ENCODE data around the gene CSTF1.
A peak's percentile ranks its signal among the peaks of the same experiment; 100 is the strongest.

The CSTF1 gene

DNA sequence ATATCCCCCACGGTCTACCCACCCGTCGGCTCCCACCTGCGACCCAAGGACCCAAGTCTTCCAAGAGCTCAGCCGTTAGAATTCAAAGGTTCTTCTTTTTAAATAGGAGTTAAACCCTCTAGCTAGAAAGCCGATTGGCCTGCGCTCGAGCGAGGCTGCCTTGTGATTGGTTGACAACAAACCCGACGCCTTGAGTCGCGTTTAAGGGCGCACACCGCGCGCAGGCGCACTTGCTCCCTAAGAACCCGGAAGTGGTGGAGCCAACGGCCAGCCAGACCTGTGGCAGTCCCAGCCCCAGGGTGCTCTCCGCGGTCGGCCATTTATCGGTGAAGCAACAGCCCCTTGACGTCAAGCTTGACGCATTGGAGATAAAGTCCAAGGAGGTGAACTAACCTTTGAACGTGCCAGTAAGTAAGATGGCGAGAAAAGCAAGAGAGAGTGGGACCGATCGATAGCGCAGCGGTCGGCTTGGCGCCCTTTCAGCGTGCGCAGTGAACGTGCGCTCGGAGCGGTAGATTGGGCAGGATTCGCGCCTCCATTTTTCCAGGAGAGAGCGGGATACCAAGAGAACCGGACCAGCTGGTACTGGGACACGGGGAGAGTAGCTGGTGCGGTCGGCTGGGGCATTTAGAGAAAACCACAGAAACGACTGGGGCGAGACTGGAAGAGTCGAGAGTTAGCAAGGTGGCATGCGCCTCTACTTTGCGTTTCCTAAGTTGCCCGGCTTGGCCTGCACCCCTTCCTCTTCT, at the start of gene CSTF1, which contains the start of gene AURKA:
CSTF1 (plus strand) TSS at position 514 of the 749 bp plus-strand sequence. CDS start 2,908 bp downstream, outside the sequence.
AURKA (minus strand) TSS at position 84 of the 749 bp plus-strand sequence. CDS start 4,018 bp downstream, outside the sequence.
- TF ChIP-seq, protein P1, sequence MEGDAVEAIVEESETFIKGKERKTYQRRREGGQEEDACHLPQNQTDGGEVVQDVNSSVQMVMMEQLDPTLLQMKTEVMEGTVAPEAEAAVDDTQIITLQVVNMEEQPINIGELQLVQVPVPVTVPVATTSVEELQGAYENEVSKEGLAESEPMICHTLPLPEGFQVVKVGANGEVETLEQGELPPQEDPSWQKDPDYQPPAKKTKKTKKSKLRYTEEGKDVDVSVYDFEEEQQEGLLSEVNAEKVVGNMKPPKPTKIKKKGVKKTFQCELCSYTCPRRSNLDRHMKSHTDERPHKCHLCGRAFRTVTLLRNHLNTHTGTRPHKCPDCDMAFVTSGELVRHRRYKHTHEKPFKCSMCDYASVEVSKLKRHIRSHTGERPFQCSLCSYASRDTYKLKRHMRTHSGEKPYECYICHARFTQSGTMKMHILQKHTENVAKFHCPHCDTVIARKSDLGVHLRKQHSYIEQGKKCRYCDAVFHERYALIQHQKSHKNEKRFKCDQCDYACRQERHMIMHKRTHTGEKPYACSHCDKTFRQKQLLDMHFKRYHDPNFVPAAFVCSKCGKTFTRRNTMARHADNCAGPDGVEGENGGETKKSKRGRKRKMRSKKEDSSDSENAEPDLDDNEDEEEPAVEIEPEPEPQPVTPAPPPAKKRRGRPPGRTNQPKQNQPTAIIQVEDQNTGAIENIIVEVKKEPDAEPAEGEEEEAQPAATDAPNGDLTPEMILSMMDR (IDR thresholded peaks at IDR 0.05; ENCODE audit: low read depth, low read length), result no peak
- H3K4me3 ChIP-seq (ENCODE audit: low read depth, low read length), result peak within 1 kb of the TSS; percentile 95

GRCh38 chr20:56342783-56343182, 49.7 kb upstream of the CSTF1 start:
- no peak overlapping the region for H3K4me3 ChIP-seq (ENCODE audit: low read depth, low read length)
- TF ChIP-seq, protein P1 (IDR thresholded peaks at IDR 0.05; ENCODE audit: low read depth, low read length), result no peak

DNA sequence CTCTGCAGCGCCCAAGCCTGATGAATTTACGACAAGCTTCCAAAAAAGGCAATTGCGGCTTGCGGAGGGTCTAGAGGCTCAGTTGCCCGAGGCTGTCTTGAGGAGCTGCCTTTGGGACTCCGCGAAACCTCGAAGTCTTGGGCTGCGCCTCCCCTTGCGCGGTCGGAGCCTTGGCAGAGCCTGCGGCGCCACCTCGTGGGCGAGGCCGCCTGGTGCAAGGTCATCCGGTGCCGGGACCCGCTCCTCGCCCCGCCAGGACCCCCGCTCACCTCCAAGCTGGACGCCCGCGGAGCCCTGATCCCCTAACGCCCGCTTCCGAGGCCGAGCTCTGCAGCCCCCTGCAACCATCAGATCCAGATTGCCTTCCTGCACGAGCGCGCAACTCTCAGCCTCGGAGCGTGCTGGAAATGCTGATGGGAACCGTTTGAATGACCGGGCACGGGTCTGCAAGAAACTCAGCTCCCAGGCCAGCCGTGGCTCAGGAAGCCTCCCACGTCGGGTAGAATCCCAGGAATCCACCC, 48.5 kb upstream of the CSTF1 start:
- TF ChIP-seq, protein P1 (IDR thresholded peaks at IDR 0.05; ENCODE audit: low read depth, low read length), result peak; percentile 60
- H3K4me3 ChIP-seq (ENCODE audit: low read depth, low read length), result peak overlapping the region; percentile 29; the same call in 1 of the 2 replicates

- TF ChIP-seq, protein P1 (IDR thresholded peaks at IDR 0.05; ENCODE audit: low read depth, low read length), result no peak
- H3K4me3 ChIP-seq (ENCODE audit: low read depth, low read length), result no peak overlapping the region
Measured at GRCh38 chr20:56345911-56346310, 46.5 kb upstream of the CSTF1 start.

DNA sequence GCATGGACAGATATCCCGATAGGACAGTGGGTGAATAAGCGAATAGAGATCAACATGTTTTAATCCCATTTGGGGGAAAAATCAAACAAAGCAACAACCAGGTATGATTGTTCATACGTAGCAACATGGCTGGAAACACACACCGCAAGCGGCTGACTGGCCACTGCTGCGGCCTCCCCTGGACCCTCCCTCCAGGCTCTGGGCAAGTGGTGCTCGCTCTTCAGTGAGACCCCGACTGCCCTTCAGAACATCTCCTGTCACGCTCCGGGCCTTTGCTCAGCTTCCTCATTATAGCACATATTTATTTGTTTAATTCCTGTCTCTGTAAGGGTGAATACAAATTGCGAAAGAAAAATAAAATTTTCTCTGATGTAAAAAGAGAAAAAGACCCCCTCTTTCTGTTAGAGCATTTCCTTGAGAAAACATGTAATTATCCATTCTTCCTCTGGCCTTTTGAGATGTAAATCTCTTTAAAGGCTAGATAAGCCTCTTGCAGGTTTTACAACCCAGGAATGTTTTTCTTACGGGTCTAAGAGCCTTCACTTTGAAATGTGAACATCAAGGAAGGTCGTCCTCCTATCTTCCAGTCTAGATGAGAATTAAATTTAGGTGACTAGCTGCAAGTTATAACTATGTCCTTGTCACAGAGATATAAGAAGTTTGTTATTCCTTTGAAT, 44.7 kb upstream of the CSTF1 start:
- no peak overlapping the region for H3K4me3 ChIP-seq (ENCODE audit: low read depth, low read length)
- TF ChIP-seq, protein P1 (IDR thresholded peaks at IDR 0.05; ENCODE audit: low read depth, low read length), result no peak

- TF ChIP-seq, protein P1 (IDR thresholded peaks at IDR 0.05; ENCODE audit: low read depth, low read length), result no peak
- no peak overlapping the region for H3K4me3 ChIP-seq (ENCODE audit: low read depth, low read length)
Measured at GRCh38 chr20:56348305-56348693, 44.1 kb upstream of the CSTF1 start.

- no peak overlapping the region for H3K4me3 ChIP-seq (ENCODE audit: low read depth, low read length)
- TF ChIP-seq, protein P1 (IDR thresholded peaks at IDR 0.05; ENCODE audit: low read depth, low read length), result no peak
Measured at GRCh38 chr20:56348746-56349145, 43.7 kb upstream of the CSTF1 start.
